Transverse colon (tissue), 4 donors: ENCODE data around the gene LARP7. TPM values are rescaled to one million over a fixed set of nuclear protein-coding genes. Genes with fewer than 3 reads are reported as not detected.
"Not testable (repeated sequence)": the region's sequence is repeated elsewhere in the genome, so short reads cannot be mapped to it uniquely, and the experiment has no call there.

ENCODE experiments used
- DNase-seq: peaks from one replicate; pipeline ENCODE4 v3.0.0-alpha.2; 2019
- H3K27ac ChIP-seq, 4 donors: fragments of 200-600 bp; sonication (generic); 2 replicates each; pipeline ENCODE4 v1.5.1; 2016 to 2018; ENCODE audit warnings: inconsistent platforms in 4 of 4
- H3K27me3 ChIP-seq: fragments of 200-600 bp; sonication (generic); 2 replicates; pipeline ENCODE4 v1.5.1; 2017; ENCODE audit warnings: inconsistent platforms
- H3K36me3 ChIP-seq, 4 donors: fragments of 200-600 bp; sonication (generic); 2 replicates each; pipeline ENCODE4 v1.5.1; 2017 to 2019; ENCODE audit warnings: inconsistent platforms in 4 of 4
- H3K4me1 ChIP-seq, 4 donors: fragments of 200-600 bp; sonication (generic); 2 replicates each; pipeline ENCODE4 v1.5.1; 2017 to 2020; ENCODE audit warnings: inconsistent platforms in 4 of 4
- H3K4me3 ChIP-seq, 4 donors: fragments of 200-600 bp; sonication (generic); 1 replicate in 1 of 4; 2 replicates in 3 of 4; pipeline versions ENCODE4 v1.5.1 to v1.6.1; 2017 to 2019; ENCODE audit warnings: inconsistent platforms in 4 of 4
- H3K9me3 ChIP-seq, 2 donors: fragments of 200-600 bp; sonication (generic); 2 replicates each; pipeline ENCODE4 v1.5.1; 2017 to 2019; ENCODE audit warnings: inconsistent platforms in 2 of 2
- EP300 ChIP-seq: sonication (generic); formaldehyde crosslinking; IDR thresholded peaks from one replicate; pipeline ENCODE4 v1.6.1; 2017; ENCODE audit warnings: antibody characterized with exemption, low read depth
- POLR2A ChIP-seq: fragments of 450-650 bp; IDR thresholded peaks from one replicate; pipeline ENCODE4 v1.6.1; 2016; ENCODE audit warnings: antibody characterized with exemption, mild to moderate bottlenecking, moderate library complexity
- POLR2AphosphoS5 ChIP-seq, 3 donors: sonication (generic); formaldehyde crosslinking; IDR thresholded peaks; one replicate each; pipeline ENCODE4 v1.6.1; 2016; ENCODE audit warnings: antibody characterized with exemption in 3 of 3
- WGBS, 2 donors: methylation state at CpG; one replicate each; pipeline ENCODE4 v1.1.5; 2018; ENCODE audit warnings: low coverage in 1 of 2; 5-methylcytosine and 5-hydroxymethylcytosine counted together
- in situ Hi-C, 4 donors: fragments of 200-750 bp; cut with MboI; loops; one replicate each; pipeline versions ENCODE4 v1.15.0 to v1.15.1; 2017; ENCODE audit warnings: low sequenced_read_pairs in 3 of 4, low pct_ligation_motif_present in 1 of 4, low pct_unique_long_range_greater_than_20kb in 1 of 4
- intact Hi-C: fragments of 100-400 bp; cut with DNase I; formaldehyde crosslinking; loops from one replicate; pipeline ENCODE4 v1.15.1; 2023; ENCODE audit warnings: low total_unique reads
- total RNA-seq, 4 donors: library from RNA; depleted of rRNA; stranded (reverse); fragments of >200 nt; gene quantifications; one replicate each; pipeline ENCODE4 v1.1.0, GENCODE V29; 2016
- TF ChIP-seq, protein P1 (sequence below), 5 experiments: fragments of 200-600 bp in 3 of 5; fragments of 450-650 bp in 2 of 5; sonication (generic) in 3 of 5; IDR thresholded peaks; 1 replicate in 2 of 5; 2 replicates in 3 of 5; pipeline ENCODE4 v1.5.1; 2016 to 2017; ENCODE audit warnings: antibody characterized with exemption in 5 of 5, inconsistent platforms in 3 of 5, mild to moderate bottlenecking in 2 of 5, moderate library complexity in 1 of 5

LARP7 gene
- total RNA-seq, 4 donors from 2014 or later = 33.3 to 75.4 (median 47.6) TPM

- 97 to 100% methylated on average over 3 to 5 of the region's 5 CpGs for WGBS, 2 donors
- intact Hi-C loops = no loop called here
Measured at GRCh38 chr4:112593438-112594133, 43.4 kb upstream of the LARP7 start.

GRCh38 chr4:112594993-112595392 lies 42.0 kb upstream of the LARP7 start:
- Histone ChIP-seq H3K4me3 (no peak overlapping the region), H3K4me1 (no peaks in the 10 kb centered on the region), H3K27ac (no peak overlapping the region), H3K36me3 (no peaks in the 10 kb centered on the region), H3K9me3 (no peaks in the 10 kb centered on the region), H3K27me3 (no peaks in the 10 kb centered on the region)
- no peak for TF ChIP-seq EP300
- no peak for TF ChIP-seq POLR2A
- TF ChIP-seq, protein P1, sequence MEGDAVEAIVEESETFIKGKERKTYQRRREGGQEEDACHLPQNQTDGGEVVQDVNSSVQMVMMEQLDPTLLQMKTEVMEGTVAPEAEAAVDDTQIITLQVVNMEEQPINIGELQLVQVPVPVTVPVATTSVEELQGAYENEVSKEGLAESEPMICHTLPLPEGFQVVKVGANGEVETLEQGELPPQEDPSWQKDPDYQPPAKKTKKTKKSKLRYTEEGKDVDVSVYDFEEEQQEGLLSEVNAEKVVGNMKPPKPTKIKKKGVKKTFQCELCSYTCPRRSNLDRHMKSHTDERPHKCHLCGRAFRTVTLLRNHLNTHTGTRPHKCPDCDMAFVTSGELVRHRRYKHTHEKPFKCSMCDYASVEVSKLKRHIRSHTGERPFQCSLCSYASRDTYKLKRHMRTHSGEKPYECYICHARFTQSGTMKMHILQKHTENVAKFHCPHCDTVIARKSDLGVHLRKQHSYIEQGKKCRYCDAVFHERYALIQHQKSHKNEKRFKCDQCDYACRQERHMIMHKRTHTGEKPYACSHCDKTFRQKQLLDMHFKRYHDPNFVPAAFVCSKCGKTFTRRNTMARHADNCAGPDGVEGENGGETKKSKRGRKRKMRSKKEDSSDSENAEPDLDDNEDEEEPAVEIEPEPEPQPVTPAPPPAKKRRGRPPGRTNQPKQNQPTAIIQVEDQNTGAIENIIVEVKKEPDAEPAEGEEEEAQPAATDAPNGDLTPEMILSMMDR (IDR thresholded peaks at IDR 0.05) = no peak
- TF ChIP-seq POLR2AphosphoS5 (IDR thresholded peaks at IDR 0.05) = no peak
- intact Hi-C loops (no loop called here), in situ Hi-C loops (no loop called here)
- 100% methylated on average over 1 of the region's 1 CpG for WGBS, 2 donors
- DNase-seq = no peak

More at GRCh38 chr4:112593438-112594133, 43.4 kb upstream of the LARP7 start:
- no peaks in the 10 kb centered on the region for H3K27me3 ChIP-seq
- no peaks in the 10 kb centered on the region for H3K36me3 ChIP-seq
- TF ChIP-seq POLR2A (no peak), POLR2AphosphoS5 (IDR thresholded peaks at IDR 0.05) (no peak), EP300 (no peak)
- TF ChIP-seq, protein P1 (IDR thresholded peaks at IDR 0.05) = no peak
- H3K27ac ChIP-seq = no peak overlapping the region
- no peak overlapping the region for H3K4me3 ChIP-seq
- in situ Hi-C loops = no loop called here
- no peaks in the 10 kb centered on the region for H3K4me1 ChIP-seq
- H3K9me3 ChIP-seq = no peaks in the 10 kb centered on the region
- no peak for DNase-seq

GRCh38 chr4:112604589-112604988 lies 32.4 kb upstream of the LARP7 start:
- in situ Hi-C loops (loop anchor here in 1 of 4 donors (10.0 kb wide), 1 partner anchor 280 kb away; no protein-coding TSS in a partner anchor), intact Hi-C loops (no loop called here)
- no peaks in the 10 kb centered on the region for H3K36me3 ChIP-seq

GRCh38 chr4:112612814-112613213 lies 24.1 kb upstream of the LARP7 start:
- in situ Hi-C loops, H3K27ac ChIP-seq, H3K36me3 ChIP-seq, DNase-seq, intact Hi-C loops, H3K4me3 ChIP-seq, H3K27me3 ChIP-seq, H3K9me3 ChIP-seq, H3K4me1 ChIP-seq: not testable (repeated sequence)
- WGBS, 2 donors = 68 to 96% methylated on average over 2 of the region's 2 CpGs

More at GRCh38 chr4:112604589-112604988, 32.4 kb upstream of the LARP7 start:
- Histone ChIP-seq H3K27me3 (no peaks in the 10 kb centered on the region), H3K4me1 (peaks cover 0 to 6% (median 0%) of the 10 kb centered on the region in 4 donors), H3K9me3 (no peaks in the 10 kb centered on the region), H3K4me3 (no peak overlapping the region), H3K27ac (no peak overlapping the region)
- TF ChIP-seq POLR2AphosphoS5 (IDR thresholded peaks at IDR 0.05) (no peak), POLR2A (no peak), EP300 (no peak)
- TF ChIP-seq, protein P1 (IDR thresholded peaks at IDR 0.05) = peak; percentile 28 to 53 (median 43)
- DNase-seq = peak; percentile 22

- peaks cover 0 to 7% (median 0%) of the 10 kb centered on the region in 4 donors for H3K36me3 ChIP-seq
- no peak overlapping the region for H3K27ac ChIP-seq
- in situ Hi-C loops = no loop called here
- WGBS, 2 donors = 94 to 100% methylated on average over 2 of the region's 2 CpGs
- DNase-seq = no peak
- H3K4me1 ChIP-seq = no peaks in the 10 kb centered on the region
- H3K27me3 ChIP-seq = no peaks in the 10 kb centered on the region
- intact Hi-C loops = no loop called here
- no peak overlapping the region for H3K4me3 ChIP-seq
- TF ChIP-seq POLR2A (no peak), EP300 (no peak), POLR2AphosphoS5 (IDR thresholded peaks at IDR 0.05) (no peak)
- TF ChIP-seq, protein P1 (IDR thresholded peaks at IDR 0.05) = no peak
- H3K9me3 ChIP-seq = no peaks in the 10 kb centered on the region
Measured at GRCh38 chr4:112616984-112617383, 20.0 kb upstream of the LARP7 start.
